ENCODE data around the gene LMO1. TPM values are rescaled to one million over a fixed set of nuclear protein-coding genes. Genes with fewer than 3 reads are reported as not detected.

The LMO1 gene
- polyA plus RNA-seq, 1 donor (not counting 4 experiments of a cell fraction or from before 2014, with no cell fraction given): 0.08 TPM

GRCh38 chr11:8288824-8289491 is 25.3 kb upstream of the LMO1 start:
- H3K27me3 ChIP-seq (ENCODE audit: control insufficient read depth, extremely low read depth, insufficient read depth, low read length): no peaks in the 10 kb centered on the region
- no peak overlapping the region for H3K4me3 ChIP-seq (ENCODE audit: control insufficient read depth in 2 of 3, extremely low read depth in 1 of 3, insufficient read depth in 2 of 3, low read depth in 1 of 3, low read length in 3 of 3)
- no peaks in the 10 kb centered on the region for H3K79me2 ChIP-seq (ENCODE audit: control insufficient read depth, insufficient read depth, low read length)
- H3K4me1 ChIP-seq (ENCODE audit: control insufficient read depth, extremely low read depth, insufficient read depth, low read length): no peaks in the 10 kb centered on the region
- dilution Hi-C loops (cut with MboI; ENCODE audit: extremely low pct_ligation_motif_present, low sequenced_read_pairs): no loop called here
- FAIRE-seq (no peak), DNase-seq (ENCODE audit: low read depth, low spot score) (no peak)
- H3K27ac ChIP-seq (ENCODE audit: control insufficient read depth, insufficient read depth, low read length): no peak overlapping the region
- no peaks in the 10 kb centered on the region for H3K9me1 ChIP-seq (ENCODE audit: control insufficient read depth, extremely low read depth, insufficient read depth, low read length)
- H3K36me3 ChIP-seq (ENCODE audit: control insufficient read depth in 2 of 2, extremely low read depth in 1 of 2, insufficient read depth in 2 of 2, low read length in 2 of 2): no peaks in the 10 kb centered on the region
- no peaks in the 10 kb centered on the region for H4K20me1 ChIP-seq (ENCODE audit: control insufficient read depth, extremely low read depth, insufficient read depth, low read length)
- no peak for TF ChIP-seq CTCF (optimal IDR thresholded peaks at IDR 0.05 in 1 of 3, IDR thresholded peaks at IDR 0.05 in 1 of 3, conservative IDR thresholded peaks at IDR 0.05 in 1 of 3; ENCODE audit: extremely low read depth in 1 of 3, insufficient read depth in 2 of 3, low read length in 3 of 3)
- TF ChIP-seq EZH2 (IDR thresholded peaks at IDR 0.05; ENCODE audit: low read length): no peak
- no peaks in the 10 kb centered on the region for H3K9me3 ChIP-seq (ENCODE audit: control insufficient read depth, low read depth, low read length)
- no peak overlapping the region for H3K9ac ChIP-seq (ENCODE audit: control insufficient read depth, extremely low read depth, insufficient read depth, low read length)
- H3K4me2 ChIP-seq (ENCODE audit: control insufficient read depth, extremely low read depth, insufficient read depth, low read depth, low read length): no peak overlapping the region
- no peak overlapping the region for H2AFZ ChIP-seq (ENCODE audit: control insufficient read depth, low read length)

GRCh38 chr11:8288166-8288772 is 24.6 kb upstream of the LMO1 start:
- no peak for DNase-seq (ENCODE audit: low read depth, low spot score)
- no peak overlapping the region for H3K9ac ChIP-seq (ENCODE audit: control insufficient read depth, extremely low read depth, insufficient read depth, low read length)
- no peaks in the 10 kb centered on the region for H3K79me2 ChIP-seq (ENCODE audit: control insufficient read depth, insufficient read depth, low read length)
- H3K9me3 ChIP-seq (ENCODE audit: control insufficient read depth, low read depth, low read length): no peaks in the 10 kb centered on the region
- no peak for FAIRE-seq
- no peak overlapping the region for H3K4me3 ChIP-seq (ENCODE audit: control insufficient read depth in 2 of 3, extremely low read depth in 1 of 3, insufficient read depth in 2 of 3, low read depth in 1 of 3, low read length in 3 of 3)
- TF ChIP-seq EZH2 (IDR thresholded peaks at IDR 0.05; ENCODE audit: low read length) (no peak), CTCF (optimal IDR thresholded peaks at IDR 0.05 in 1 of 3, IDR thresholded peaks at IDR 0.05 in 1 of 3, conservative IDR thresholded peaks at IDR 0.05 in 1 of 3; ENCODE audit: extremely low read depth in 1 of 3, insufficient read depth in 2 of 3, low read length in 3 of 3) (no peak)
- no peaks in the 10 kb centered on the region for H3K4me1 ChIP-seq (ENCODE audit: control insufficient read depth, extremely low read depth, insufficient read depth, low read length)
- no peak overlapping the region for H3K27ac ChIP-seq (ENCODE audit: control insufficient read depth, insufficient read depth, low read length)
- no peak overlapping the region for H3K4me2 ChIP-seq (ENCODE audit: control insufficient read depth, extremely low read depth, insufficient read depth, low read depth, low read length)
- H2AFZ ChIP-seq (ENCODE audit: control insufficient read depth, low read length): no peak overlapping the region
- no peaks in the 10 kb centered on the region for H3K36me3 ChIP-seq (ENCODE audit: control insufficient read depth in 2 of 2, extremely low read depth in 1 of 2, insufficient read depth in 2 of 2, low read length in 2 of 2)
- dilution Hi-C loops (cut with MboI; ENCODE audit: extremely low pct_ligation_motif_present, low sequenced_read_pairs): no loop called here
- H4K20me1 ChIP-seq (ENCODE audit: control insufficient read depth, extremely low read depth, insufficient read depth, low read length): no peaks in the 10 kb centered on the region
- H3K27me3 ChIP-seq (ENCODE audit: control insufficient read depth, extremely low read depth, insufficient read depth, low read length): no peaks in the 10 kb centered on the region
- no peaks in the 10 kb centered on the region for H3K9me1 ChIP-seq (ENCODE audit: control insufficient read depth, extremely low read depth, insufficient read depth, low read length)

Data from keratinocyte (primary cell).